HG03354 (cell line): ENCODE results near the gene NET1.

Experiments used
- ATAC-seq: cut with Tn5 transposase; IDR thresholded peaks from one replicate; pipeline ENCODE4 v1.9.1; 2021; ENCODE audit warnings: mild to moderate bottlenecking; ENCODE audit not compliant: unreplicated experiment, poor library complexity, severe bottlenecking

The NET1 gene

GRCh38 chr10:5494611-5495010, 82.3 kb downstream of the NET1 start:
- ATAC-seq, result no peak

- no peak for ATAC-seq
These were observed 84.2 kb downstream of the NET1 start for GRCh38 chr10:5496261-5497250.

GRCh38 chr10:5497289-5497688, 84.9 kb downstream of the NET1 start:
- ATAC-seq, result no peak

- no peak for ATAC-seq
These were observed 85.8 kb downstream of the NET1 start for GRCh38 chr10:5497948-5498730.

GRCh38 chr10:5498791-5499492, 86.6 kb downstream of the NET1 start:
- ATAC-seq, result no peak

GRCh38 chr10:5499493-5500140, 87.3 kb downstream of the NET1 start, which contains the start of gene CALML5:
TSS of gene CALML5 (minus strand) at chr10:5499570. CDS start at chr10:5499438, 132 bp downstream.
- no peak for ATAC-seq

- ATAC-seq, result no peak
These were observed 87.9 kb downstream of the NET1 start for GRCh38 chr10:5500162-5500670.

- ATAC-seq, result no peak
These were observed 88.6 kb downstream of the NET1 start for GRCh38 chr10:5500910-5501309.

- ATAC-seq, result no peak
These were observed 89.7 kb downstream of the NET1 start for GRCh38 chr10:5502061-5502521.

- no peak for ATAC-seq
These were observed 90.5 kb downstream of the NET1 start for GRCh38 chr10:5502571-5503476.

- no peak for ATAC-seq
These were observed 91.1 kb downstream of the NET1 start for GRCh38 chr10:5503477-5503835.

- ATAC-seq, result no peak
These were observed 92.1 kb downstream of the NET1 start for GRCh38 chr10:5504146-5505072.

GRCh38 chr10:5506246-5506645, 93.9 kb downstream of the NET1 start:
- ATAC-seq, result no peak

GRCh38 chr10:5506751-5507648, 94.6 kb downstream of the NET1 start:
- ATAC-seq, result no peak

GRCh38 chr10:5507649-5508131, 95.3 kb downstream of the NET1 start:
- no peak for ATAC-seq

- no peak for ATAC-seq
These were observed 95.8 kb downstream of the NET1 start for GRCh38 chr10:5508161-5508604.
